ENCODE measurements around the gene MAML1.

The MAML1 gene

DNA sequence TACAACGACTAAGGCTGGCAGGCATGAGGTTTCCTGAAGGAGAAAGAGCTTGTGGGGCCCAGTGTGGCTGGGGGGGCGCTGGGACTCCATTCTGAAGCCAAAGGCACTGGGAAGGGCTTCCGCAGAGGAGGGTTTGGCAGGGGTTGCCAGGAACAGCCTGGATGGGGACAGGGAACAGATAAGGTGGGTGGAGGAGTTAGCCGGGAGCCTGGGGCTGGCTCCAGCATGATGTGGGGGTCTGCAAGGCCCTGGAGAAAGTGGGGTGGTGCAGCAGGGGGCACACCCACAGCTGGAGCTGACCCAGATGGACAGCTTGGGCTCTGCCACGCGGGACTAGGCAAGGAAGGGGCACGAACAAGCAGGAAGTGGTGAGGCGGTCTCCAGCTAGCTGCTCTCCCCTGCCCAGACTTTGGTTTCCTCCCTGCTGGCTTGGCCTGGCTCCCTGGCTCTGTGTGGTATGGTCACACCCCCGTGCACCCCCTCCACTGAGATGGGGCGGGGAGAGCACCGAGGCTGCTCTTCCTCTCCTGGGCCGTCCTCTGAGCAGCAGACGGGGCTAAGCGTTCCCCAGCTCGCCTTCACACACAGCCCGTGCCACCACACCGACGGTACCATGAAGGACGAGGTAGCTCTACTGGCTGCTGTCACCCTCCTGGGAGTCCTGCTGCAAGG lies 61.0 kb downstream of the MAML1 start, which contains the start of gene LTC4S:
Gene LTC4S (plus strand): TSS at position 519 of the 672 bp plus-strand sequence. CDS start 95 bp downstream, at position 614.
- DNase-seq: peak; percentile 50 to 55

- no peak for DNase-seq
These were observed 61.5 kb downstream of the MAML1 start for GRCh38 chr5:179794171-179794570.

GRCh38 chr5:179794575-179794974 lies 62.0 kb downstream of the MAML1 start:
- no peak for DNase-seq

DNA sequence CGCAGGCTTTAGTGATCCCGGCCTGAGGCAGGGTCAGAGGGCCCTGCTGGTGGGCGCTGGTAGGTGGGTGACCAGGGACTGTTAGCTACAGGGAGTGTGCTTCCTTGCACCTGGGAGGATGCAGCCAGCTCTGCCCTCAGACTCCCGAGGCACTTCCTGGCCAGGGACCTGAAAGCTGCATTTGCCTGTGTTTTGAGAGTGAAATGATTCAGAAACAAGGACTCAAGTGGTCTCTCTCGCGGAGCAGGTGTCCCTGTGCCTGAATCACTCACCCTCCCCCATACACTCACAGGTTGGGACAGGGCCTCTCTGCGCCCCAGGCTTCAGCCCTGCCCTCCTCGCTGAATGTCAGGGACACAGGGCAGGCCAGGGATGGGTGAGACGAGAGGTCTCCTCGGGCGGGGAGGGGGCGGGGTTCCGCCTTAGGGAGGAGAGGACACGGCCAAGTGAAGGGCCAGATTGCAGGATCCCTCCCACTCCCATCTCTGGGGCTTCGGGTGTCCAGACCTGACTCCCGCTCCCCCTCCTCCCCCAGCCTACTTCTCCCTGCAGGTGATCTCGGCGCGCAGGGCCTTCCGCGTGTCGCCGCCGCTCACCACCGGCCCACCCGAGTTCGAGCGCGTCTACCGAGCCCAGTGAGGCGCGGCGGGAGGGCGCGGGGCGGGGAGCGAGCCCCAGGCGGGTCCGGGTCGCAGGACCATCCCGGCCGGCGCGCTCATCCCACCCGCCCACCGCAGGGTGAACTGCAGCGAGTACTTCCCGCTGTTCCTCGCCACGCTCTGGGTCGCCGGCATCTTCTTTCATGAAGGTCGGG lies 62.6 kb downstream of the MAML1 start:
- DNase-seq: no peak

GRCh38 chr5:179795863-179796833 lies 63.5 kb downstream of the MAML1 start:
- DNase-seq: peak; percentile 59 to 66

- no peak for DNase-seq
These were observed 64.4 kb downstream of the MAML1 start for GRCh38 chr5:179796877-179797608.

DNA sequence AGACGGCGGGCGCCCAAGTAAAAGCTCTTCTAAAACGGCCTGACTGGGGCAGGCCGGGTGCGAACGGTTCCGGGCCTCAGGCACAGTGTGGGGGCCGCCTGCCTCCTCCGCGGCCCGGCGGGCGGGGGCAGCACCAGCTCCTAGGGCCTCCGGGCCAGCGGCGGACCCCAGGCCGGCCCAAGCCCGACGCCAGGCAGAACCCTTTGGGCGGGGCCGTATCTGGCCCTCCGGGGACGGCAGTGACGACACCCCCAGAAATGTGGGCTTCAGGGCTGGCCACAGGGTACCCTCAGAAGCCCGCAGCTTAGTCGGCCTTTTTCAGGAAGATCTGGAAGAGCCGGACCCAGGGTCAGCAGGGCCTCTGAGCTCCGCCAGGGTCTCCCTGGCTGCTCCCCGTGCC lies 65.1 kb downstream of the MAML1 start:
- no peak for DNase-seq

DNA sequence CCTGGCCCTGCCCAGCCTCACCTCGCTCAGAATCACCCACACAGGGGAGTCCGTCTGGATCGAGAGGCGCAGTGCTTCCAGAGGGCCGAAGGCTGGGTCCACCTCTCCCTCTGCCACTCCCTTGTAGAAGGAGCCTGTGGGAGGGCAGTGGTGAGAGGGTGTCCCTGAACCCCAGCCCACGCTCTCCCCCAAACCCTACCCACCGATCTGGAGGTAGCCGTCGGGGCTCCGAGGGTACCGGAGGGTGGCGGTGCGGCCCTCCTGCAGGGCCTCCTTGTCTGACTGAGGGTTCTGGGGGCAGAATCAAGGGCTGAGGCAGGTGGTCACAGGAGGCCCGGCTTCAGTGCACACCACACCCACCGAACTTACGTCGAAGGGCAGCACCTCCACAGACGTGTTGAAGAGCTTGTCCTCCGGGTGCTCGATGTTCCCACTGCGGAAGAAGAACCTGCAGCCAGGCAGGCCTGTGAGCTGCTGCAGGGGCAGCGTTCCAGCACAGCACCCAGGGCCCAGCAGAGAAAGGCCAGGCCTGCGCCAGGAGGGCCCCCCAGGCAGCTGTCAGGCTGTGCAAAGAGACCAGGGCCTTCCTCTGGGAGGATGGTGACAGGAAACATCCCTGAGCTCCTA lies 65.6 kb downstream of the MAML1 start:
- DNase-seq: no peak

DNA sequence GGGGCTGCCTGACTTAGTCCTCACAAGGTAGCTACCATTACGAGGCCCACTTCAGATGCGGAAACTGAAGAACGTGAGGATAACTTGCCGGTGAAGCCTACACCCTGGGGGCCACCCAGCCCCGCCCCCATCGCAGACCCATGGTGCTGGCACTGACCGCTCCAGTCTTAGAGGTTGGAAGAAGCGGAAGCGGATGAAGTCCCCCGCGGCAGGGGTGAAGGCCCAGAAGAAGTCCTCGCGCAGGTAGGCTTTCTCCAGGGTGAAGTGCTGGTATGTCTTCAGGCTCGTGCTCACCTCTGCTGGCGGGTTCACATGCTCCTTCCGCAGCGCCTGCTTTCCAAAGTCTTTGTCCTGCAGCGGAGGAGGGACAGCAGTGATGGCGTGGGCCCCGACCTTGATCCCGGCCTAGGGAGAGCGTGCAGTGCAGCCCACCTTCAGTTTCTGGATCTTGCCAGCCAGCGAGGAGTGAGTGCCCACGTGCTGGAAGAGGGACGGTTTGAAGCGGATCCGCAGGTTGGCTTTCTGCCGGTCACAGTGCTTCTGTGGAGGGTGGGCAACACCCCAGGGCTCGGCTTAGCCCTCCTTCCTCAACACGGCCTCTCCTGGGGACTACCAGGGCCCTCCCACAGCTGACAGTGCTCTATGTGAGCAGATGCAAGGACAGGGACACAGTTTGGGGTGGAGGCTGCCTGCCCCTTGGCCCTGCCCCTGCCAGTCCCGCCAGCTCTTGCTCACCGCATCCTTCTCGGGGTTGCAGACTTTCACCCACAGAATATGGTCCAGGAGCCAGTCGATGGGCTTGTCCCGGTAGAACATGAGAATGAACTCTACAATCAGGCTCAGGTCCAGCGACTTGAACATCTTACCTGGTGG lies 66.4 kb downstream of the MAML1 start:
- no peak for DNase-seq

GRCh38 chr5:179799644-179799973 lies 67.0 kb downstream of the MAML1 start:
- no peak for DNase-seq

DNA sequence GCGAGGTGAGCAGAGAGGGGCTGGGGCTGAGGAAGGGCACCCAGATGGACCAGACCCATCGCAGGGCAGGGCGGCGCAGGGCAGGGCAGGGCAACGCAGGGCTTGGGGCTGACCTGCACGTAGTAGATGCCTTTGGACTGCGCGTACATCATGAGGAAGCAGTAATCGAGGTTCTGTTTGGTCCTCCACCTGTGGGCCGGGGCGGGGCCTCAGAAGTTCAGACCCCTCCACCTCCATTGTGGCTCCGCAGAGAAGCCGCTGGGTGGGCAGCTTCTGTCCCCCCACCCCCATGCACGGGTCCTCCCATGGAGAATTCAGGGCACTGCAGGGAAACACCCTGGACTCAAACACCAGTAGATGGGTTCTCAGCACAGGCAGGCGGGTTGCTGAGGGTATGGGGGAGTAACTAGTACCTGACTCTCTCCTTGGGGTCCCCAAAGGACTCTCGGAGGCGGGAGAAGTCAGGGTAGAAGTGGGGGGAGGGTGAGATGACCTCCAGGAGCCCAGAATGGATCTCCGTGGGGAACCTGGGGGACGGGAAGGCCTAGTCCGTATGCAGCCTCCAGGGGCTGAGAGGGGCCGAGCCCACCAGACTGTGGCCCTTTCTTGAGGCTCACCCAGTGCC lies 67.6 kb downstream of the MAML1 start:
- no peak for DNase-seq

GRCh38 chr5:179800696-179801201 lies 68.1 kb downstream of the MAML1 start:
- no peak for DNase-seq

- DNase-seq: peak in 1 of 2 donors; percentile 45
These were observed 68.9 kb downstream of the MAML1 start for GRCh38 chr5:179801304-179802206.

DNA sequence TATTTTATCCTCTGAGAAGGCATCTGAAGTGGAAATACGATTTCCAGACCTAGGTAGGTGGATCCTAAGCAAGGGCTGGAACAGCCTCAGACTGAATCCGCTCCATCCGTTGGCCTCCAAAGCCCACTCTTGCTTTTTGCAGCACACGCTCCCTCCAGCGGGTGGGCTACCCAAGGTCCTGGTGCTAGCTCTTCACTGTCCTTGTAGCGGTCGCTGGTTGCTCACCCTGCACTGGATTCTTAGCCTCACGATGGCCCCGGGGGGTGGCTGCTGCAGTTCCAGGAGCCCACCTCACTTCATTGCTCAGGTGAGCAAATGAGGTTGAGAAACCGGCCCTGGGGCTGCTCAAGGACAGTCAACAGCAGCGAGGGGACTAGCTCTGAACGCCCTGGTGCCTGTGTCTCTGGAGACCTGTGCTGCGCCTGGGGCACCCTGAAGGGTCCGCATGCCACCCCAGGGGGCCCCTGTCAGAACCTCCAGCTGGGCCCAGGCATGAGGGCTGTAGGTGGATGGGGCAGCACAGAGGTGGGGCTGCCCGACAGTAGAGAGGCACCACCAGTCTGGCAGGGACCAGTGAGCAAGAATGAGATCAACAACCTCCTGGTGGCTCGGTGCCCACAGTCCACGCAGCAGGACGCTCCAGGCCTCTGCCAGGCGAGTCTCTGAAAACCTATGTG lies 69.7 kb downstream of the MAML1 start:
- no peak for DNase-seq

GRCh38 chr5:179802950-179803562 lies 70.4 kb downstream of the MAML1 start:
- DNase-seq: no peak

DNA sequence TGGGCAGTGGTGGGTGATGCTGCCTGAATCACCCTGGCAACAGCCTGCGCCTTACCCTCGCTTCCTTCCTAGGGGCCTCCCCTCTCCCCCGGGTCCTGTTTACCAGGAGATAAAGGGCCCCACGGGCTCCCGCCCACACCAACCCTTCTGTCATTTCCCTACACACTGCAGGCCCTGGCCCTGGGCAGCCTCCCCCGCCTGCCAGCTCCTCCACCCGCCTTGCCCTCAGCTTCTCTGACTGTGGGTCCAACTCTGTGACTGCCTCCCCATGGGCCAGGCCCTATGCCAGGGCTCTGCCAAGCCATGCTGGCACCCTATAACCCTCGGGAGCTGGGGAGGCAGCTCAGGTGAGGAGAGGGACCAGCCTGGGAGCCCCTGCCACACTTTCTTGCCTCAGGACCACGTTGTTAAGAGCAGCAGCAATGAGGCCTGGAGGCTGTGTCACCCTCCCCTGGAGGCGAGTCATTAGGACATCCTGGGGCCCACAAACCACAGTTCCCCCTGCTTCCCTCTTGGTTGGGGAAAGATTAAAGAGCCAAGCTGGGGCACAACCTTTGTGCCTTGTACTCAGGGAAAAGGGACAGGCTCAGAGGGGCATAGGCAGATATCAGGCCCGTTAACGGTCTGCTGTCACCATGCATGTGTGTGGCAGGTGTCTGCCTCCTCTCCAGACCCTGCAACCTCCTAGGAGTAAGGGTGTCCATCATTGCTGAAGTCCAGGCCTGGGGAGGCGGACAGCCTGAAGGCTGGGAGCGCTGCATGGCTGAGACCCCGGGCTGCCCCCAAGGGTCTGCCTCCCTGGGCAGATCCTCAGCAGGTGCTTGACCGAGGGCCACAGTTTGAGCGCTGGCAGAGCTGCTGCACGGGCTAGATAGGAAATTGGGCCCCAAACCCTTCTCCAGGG lies 71.3 kb downstream of the MAML1 start:
- DNase-seq: no peak

GRCh38 chr5:179804555-179804947 lies 71.9 kb downstream of the MAML1 start:
- no peak for DNase-seq
